DOHH2 (cell line): ENCODE data around the gene TLE1.

Experiments used
- H3F3A ChIP-seq: fragments of 200-600 bp; sonication (generic), shearing (Covaris generic); 2 replicates; pipeline ENCODE4 v1.6.0; 2016; ENCODE audit warnings: antibody characterized with exemption, mild to moderate bottlenecking; ENCODE audit not compliant: control insufficient read depth, insufficient read depth
- H3K27ac ChIP-seq: fragments of 200-600 bp; sonication (generic); 2 replicates; pipeline ENCODE4 v1.5.1; 2014; ENCODE audit warnings: low read depth, mild to moderate bottlenecking, low read length, moderate library complexity
- H3K27me3 ChIP-seq: fragments of 200-600 bp; sonication (generic); 2 replicates; pipeline ENCODE4 v1.6.1; 2014; ENCODE audit warnings: mild to moderate bottlenecking, low read length, mixed read lengths; ENCODE audit not compliant: control insufficient read depth
- H3K36me3 ChIP-seq: fragments of 200-600 bp; sonication (generic); 2 replicates; pipeline ENCODE4 v1.6.1; 2014; ENCODE audit warnings: mild to moderate bottlenecking, low read length, moderate library complexity, mixed read lengths; ENCODE audit not compliant: control insufficient read depth
- H3K4me1 ChIP-seq: fragments of 200-600 bp; sonication (generic); 2 replicates; pipeline ENCODE4 v1.6.1; 2014; ENCODE audit warnings: mild to moderate bottlenecking, low read length, mixed read lengths; ENCODE audit not compliant: control insufficient read depth
- H3K4me2 ChIP-seq: fragments of 200-600 bp; sonication (generic); 2 replicates; pipeline ENCODE4 v1.6.0; 2014; ENCODE audit warnings: mild to moderate bottlenecking, low read length, moderate library complexity
- H3K4me3 ChIP-seq: fragments of 200-600 bp; sonication (generic); 2 replicates; pipeline ENCODE4 v1.5.1; 2014; ENCODE audit warnings: mild to moderate bottlenecking, low read length, mixed read lengths
- H3K79me2 ChIP-seq: fragments of 200-600 bp; sonication (generic); 2 replicates; pipeline ENCODE4 v1.6.1; 2014; ENCODE audit warnings: mild to moderate bottlenecking, low read length, mixed read lengths; ENCODE audit not compliant: control insufficient read depth
- H3K9me2 ChIP-seq: fragments of 200-600 bp; sonication (generic); replicated peaks from 2 replicates; pipeline ENCODE4 v1.6.1; 2014; ENCODE audit warnings: mild to moderate bottlenecking, low read length, mixed read lengths; ENCODE audit not compliant: control insufficient read depth
- H3K9me3 ChIP-seq: fragments of 200-600 bp; sonication (generic); 2 replicates; pipeline ENCODE4 v1.6.1; 2014; ENCODE audit warnings: antibody characterized with exemption, low read length, mixed read lengths; ENCODE audit not compliant: control insufficient read depth, insufficient read depth
- H4K20me1 ChIP-seq: fragments of 200-600 bp; sonication (generic); 2 replicates; pipeline ENCODE4 v1.6.0; 2014; ENCODE audit warnings: low read depth, mild to moderate bottlenecking, antibody characterized with exemption, low read length, moderate library complexity; ENCODE audit not compliant: control insufficient read depth, insufficient read depth
- EZH2phosphoT487 ChIP-seq: fragments of 200-600 bp; sonication (generic); IDR thresholded peaks from 2 replicates; pipeline ENCODE4 v1.6.1; 2017; ENCODE audit warnings: borderline replicate concordance, mild to moderate bottlenecking, antibody characterized with exemption, low read length, moderate library complexity, mixed read lengths
- TF ChIP-seq, protein P1 (sequence below): fragments of 200-600 bp; sonication (generic); IDR thresholded peaks from one replicate; pipeline ENCODE4 v1.5.1; 2014; ENCODE audit warnings: antibody characterized with exemption, mild to moderate bottlenecking, low read depth, low read length; ENCODE audit not compliant: poor library complexity, severe bottlenecking

TLE1 gene

DNA sequence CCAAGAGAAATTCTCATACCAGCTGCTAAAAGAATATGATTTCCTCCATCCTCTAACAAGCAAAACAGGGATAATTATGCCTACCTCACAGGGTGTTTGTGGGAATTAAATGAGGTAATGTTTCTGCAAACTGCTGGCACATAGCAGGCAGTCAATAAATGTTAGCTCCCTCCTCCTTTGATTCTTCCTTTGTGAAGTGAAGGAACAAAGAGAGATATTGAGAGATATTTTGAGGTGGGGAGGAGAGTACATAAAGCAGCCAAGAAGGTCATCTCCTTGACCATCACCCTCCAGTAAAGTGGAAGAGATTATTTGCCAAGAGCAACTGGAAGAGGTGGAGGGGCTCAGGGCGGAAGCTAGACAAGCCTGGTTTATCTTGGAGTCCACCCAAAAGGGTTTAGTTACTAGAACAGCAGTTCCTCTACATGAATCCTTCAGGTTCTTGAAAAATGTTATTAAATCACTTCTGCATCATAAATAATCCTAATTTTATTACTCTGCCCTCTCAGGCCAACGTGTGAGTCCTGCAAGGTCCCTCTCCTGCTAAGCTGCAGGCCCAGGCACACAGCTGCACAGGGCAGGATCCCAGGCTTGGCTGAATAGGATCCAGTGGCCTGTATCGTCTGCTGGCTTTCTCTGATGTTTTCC lies 35.0 kb upstream of the TLE1 start:
- Histone ChIP-seq H3K4me3 (no peak overlapping the region), H3K4me1 (peaks cover 13% of the 10 kb centered on the region), H3K79me2 (no peaks in the 10 kb centered on the region), H3K27me3 (peaks cover 3% of the 10 kb centered on the region), H3K36me3 (no peaks in the 10 kb centered on the region), H3F3A (no peaks in the 10 kb centered on the region), H3K9me3 (no peaks in the 10 kb centered on the region), H3K9me2 (no peaks in the 10 kb centered on the region), H3K27ac (no peak overlapping the region), H3K4me2 (no peak overlapping the region), H4K20me1 (no peaks in the 10 kb centered on the region)
- TF ChIP-seq EZH2phosphoT487: no peak
- TF ChIP-seq, protein P1, sequence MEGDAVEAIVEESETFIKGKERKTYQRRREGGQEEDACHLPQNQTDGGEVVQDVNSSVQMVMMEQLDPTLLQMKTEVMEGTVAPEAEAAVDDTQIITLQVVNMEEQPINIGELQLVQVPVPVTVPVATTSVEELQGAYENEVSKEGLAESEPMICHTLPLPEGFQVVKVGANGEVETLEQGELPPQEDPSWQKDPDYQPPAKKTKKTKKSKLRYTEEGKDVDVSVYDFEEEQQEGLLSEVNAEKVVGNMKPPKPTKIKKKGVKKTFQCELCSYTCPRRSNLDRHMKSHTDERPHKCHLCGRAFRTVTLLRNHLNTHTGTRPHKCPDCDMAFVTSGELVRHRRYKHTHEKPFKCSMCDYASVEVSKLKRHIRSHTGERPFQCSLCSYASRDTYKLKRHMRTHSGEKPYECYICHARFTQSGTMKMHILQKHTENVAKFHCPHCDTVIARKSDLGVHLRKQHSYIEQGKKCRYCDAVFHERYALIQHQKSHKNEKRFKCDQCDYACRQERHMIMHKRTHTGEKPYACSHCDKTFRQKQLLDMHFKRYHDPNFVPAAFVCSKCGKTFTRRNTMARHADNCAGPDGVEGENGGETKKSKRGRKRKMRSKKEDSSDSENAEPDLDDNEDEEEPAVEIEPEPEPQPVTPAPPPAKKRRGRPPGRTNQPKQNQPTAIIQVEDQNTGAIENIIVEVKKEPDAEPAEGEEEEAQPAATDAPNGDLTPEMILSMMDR: no peak

DNA sequence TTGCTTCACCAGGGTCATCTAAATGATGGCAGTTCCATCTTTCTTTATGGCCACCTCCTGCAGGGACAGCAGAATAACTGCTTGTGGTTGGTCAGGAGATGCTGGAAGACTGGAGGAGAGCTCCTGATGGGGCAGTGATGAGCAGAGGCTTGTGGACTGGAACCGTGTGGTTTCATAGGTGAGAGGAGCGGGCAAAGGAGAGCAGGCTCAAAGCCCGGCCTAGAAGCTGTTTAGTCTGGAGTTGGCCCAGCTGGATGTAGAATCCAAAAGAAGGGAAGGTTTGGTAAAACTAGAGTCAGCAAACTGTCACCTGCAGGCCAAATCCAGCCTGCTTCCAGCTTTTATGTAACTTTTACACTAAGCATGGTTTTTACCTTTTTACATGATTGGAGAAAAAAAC lies 32.9 kb upstream of the TLE1 start:
- Histone ChIP-seq H3K4me3 (no peak overlapping the region), H3K4me2 (no peak overlapping the region), H3K36me3 (no peaks in the 10 kb centered on the region), H4K20me1 (no peaks in the 10 kb centered on the region), H3K4me1 (no peaks in the 10 kb centered on the region), H3K9me3 (no peaks in the 10 kb centered on the region), H3K27me3 (no peaks in the 10 kb centered on the region), H3F3A (no peaks in the 10 kb centered on the region), H3K79me2 (no peaks in the 10 kb centered on the region), H3K27ac (no peak overlapping the region), H3K9me2 (no peaks in the 10 kb centered on the region)
- TF ChIP-seq EZH2phosphoT487: no peak
- TF ChIP-seq, protein P1: no peak

DNA sequence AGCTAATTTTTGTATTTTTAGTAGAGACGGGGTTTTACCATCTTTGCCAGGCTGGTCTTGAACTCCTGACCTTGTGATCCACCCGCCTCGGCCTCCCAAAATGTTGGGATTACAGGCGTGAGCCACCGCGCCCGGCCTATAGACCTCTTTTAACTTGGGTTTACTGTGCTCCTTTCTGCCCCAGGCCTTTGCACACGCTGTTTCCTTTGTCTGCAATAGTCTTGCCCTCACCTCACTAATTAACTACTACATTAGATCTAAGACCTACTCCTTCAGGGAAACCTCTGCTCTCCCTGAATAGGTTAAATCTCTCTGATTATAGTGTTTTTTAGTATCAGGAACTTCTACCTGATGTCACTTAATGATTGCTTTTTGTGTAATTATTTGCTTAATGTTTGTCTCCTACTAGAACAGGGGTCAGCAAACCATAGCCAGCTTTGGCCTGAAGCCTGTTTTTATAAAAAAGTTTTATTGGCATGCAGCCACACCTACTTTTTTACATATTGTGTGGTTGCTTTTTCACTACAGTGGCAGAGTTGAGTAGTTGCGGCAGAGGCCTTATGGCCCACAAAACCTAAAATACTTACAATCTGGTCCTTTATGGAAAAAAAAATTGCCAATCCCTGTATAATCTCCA lies 31.2 kb upstream of the TLE1 start:
- Histone ChIP-seq H3K4me1 (no peaks in the 10 kb centered on the region), H3K4me3 (no peak overlapping the region), H3K4me2 (no peak overlapping the region), H3K9me2 (no peaks in the 10 kb centered on the region), H3K27me3 (no peaks in the 10 kb centered on the region), H3K36me3 (no peaks in the 10 kb centered on the region), H3K79me2 (no peaks in the 10 kb centered on the region), H3F3A (no peaks in the 10 kb centered on the region), H3K27ac (no peak overlapping the region), H3K9me3 (no peaks in the 10 kb centered on the region), H4K20me1 (no peaks in the 10 kb centered on the region)
- TF ChIP-seq EZH2phosphoT487: no peak
- TF ChIP-seq, protein P1: no peak
